Renal pelvis (tissue), 12 donors: ENCODE measurements around the gene CPB2. TPM values are rescaled to one million over a fixed set of nuclear protein-coding genes. Genes with fewer than 3 reads are reported as not detected.

Experiments used
- DNase-seq: peaks from one replicate; pipeline ENCODE4 v3.0.0-alpha.2; 2013
- long read RNA-seq, 16 experiments: transcript quantifications; one replicate each; lab custom pipeline, GENCODE V29; 2026
- polyA plus RNA-seq, 3 donors: library from polyadenylated mRNA; unstranded; fragments of 120-200 nt; gene quantifications; one replicate each; pipeline ENCODE4 v1.2.1, GENCODE V29; 2013; ENCODE audit not compliant: insufficient read length in 3 of 3

Gene CPB2, protein sequence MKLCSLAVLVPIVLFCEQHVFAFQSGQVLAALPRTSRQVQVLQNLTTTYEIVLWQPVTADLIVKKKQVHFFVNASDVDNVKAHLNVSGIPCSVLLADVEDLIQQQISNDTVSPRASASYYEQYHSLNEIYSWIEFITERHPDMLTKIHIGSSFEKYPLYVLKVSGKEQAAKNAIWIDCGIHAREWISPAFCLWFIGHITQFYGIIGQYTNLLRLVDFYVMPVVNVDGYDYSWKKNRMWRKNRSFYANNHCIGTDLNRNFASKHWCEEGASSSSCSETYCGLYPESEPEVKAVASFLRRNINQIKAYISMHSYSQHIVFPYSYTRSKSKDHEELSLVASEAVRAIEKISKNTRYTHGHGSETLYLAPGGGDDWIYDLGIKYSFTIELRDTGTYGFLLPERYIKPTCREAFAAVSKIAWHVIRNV
- polyA plus RNA-seq: under 1 TPM; 0.10 to 0.18 (median 0.13) TPM
- long read RNA-seq, donor 1: 0 reads
- long read RNA-seq, donor 2: 0 reads
- long read RNA-seq, donor 3: 0 reads
- long read RNA-seq, donor 4: 0 reads
- long read RNA-seq, donor 5: 0 reads
- long read RNA-seq, donor 6: 0 reads
- long read RNA-seq, donor 7: 0 reads
- long read RNA-seq, donor 8: 0 reads
- long read RNA-seq, donor 9: 0 reads
- long read RNA-seq, donor 10: 0 reads
- long read RNA-seq, donor 11: 0 reads
- long read RNA-seq, donor 12: 0 reads
- long read RNA-seq, donor 13: 0 reads
- long read RNA-seq, donor 14: 0 reads
- long read RNA-seq, donor 15: 0 reads
- long read RNA-seq, donor 16: 0 reads

DNA sequence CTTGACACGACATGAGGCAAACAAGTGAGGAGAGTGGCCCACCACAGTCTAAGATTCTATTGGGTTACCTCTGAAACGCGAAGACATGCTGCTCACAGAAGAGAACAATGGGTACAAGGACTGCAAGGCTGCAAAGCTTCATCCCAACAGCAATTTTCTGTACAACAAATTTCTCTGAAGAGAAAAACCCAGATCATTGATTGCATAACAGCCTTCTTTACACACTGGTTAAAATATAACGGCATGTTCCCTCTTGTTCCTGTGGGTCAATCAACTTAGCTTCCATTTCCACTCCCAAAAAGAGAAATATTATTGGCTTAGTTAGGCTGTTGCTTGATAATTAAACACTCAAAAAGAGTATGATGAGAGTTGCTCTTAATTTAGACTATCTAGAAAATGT lies at the start of gene CPB2:
TSS of gene CPB2 (minus strand) at position 166 of the 400 bp plus-strand sequence. CDS start at position 142, 24 bp downstream.
- no peak for DNase-seq

DNA sequence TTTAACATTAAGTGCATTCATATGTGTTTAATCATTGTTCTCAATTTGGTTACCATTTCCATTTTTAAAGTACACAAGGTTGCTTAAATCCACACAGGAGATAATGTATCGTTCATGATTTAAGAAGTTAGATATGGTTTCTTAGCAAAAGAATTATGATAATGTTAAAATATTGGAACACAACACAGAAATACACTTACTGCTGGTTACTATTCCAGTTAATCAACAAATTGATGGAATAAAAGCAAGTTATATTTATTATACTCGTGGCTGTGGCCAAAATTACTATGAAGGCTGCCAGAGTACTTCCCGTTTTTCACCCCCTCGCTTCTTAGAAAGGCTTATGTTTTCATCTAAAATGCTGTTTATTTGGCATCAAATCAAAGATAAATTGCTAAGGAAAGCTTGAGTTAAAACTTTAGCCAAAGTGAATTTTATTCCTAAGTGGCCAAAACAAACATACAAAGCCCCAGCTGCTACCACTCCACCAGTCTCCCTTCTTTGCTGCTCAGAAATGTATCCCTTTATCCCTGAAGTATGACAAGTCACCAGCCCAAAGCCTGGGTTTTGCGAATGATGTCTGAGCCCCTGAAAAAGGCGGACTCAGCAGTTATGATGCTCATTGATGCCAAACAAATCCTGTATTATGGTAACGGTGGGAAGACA lies 49.4 kb upstream of the CPB2 start:
- peak; percentile 68 for DNase-seq

DNA sequence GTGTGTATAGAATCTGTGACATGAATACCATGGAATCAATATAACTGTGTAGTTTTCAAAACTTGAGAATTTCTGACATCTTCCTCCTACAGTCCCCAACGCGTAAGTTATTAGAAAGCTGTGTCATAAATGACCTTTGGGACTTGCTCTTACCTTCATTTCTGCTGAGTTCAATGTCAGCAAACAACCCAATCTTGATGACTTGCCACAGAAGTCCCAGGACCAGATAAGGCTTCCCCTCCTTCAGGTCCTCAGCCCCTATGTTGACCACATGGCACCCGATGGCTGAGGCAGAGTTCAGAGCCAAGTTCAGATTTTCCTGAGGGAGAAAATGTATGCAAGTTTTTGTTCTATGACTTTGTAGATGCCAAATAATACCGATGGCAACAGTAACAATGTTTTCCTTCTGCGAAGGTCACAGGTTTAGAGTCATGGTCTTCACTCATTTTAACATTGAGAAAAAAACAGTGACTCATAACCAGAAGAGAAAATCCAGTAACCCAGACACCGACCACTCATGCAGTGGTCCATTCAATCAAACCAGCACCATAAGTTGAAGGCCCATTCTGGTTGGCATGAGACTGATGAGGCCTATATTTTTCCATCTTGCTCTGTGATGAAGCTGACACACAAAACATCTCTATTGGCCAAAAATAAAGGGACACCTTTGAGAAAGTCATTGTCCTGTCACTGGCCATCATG lies 47.9 kb upstream of the CPB2 start:
- DNase-seq: no peak

DNA sequence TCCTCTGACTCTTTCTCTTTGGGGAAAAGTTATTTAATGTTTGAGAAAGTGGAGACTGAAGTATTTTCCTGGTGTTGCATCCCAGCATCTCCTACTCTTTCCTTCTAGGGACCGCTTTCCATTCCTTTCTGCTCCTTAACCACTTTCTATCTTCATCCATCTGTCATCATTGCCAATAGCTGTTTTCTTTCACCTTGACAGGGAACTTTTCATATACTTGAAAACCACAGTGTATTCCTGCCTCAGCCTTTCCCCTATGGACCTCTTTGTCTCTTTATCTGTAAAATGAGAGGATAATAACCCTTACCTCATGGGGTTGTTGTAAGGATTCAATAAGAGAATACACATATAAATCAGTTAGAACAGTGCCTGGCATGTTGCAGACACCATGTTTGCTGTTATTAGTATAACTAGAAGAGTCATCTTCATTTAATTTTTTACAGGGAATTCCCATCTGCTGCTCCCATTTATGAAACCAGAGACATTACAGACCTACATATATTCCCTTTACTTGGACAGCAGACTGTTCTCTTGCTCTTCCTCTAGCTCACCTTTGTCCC lies 45.4 kb upstream of the CPB2 start:
- DNase-seq: no peak

DNA sequence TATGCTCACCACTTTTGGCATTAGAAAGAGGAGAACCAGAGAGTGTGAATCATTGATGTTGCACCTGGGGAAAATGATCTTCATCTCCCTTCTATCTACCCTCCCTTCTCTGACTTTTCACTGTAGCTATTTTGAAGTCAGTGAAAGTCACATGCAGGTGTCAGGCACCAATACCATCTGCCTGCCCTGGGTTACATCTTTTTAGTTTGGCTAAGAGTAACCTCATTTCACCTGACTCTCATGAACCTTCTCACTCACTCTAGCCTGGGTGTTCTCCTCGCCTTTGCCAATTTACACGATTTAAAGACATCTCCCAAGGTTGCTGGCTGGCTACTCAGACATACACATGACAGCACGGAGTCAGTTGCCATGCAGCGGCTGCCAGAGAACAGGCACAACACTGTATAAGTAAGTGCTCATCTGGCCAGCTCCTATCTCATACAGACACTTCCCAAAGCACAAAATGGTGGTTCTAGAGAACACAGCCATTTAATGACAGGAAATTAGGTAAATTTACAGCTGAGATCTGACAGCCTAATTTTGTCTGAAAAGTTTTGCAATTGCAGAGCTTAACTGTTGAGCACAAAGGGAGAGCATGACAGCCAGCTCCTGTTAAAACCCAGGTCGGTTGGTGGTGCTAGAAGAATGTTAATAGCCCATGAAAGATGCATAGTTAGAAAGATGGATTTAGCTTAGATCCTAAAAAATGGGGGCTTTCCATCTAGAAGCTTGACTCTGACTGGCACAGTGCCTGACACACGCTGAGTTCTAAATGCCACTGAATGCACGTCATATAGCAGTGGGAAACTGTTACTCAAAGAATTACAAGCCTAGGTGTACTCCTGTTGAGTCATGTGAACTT lies 44.7 kb upstream of the CPB2 start:
- no peak for DNase-seq

DNA sequence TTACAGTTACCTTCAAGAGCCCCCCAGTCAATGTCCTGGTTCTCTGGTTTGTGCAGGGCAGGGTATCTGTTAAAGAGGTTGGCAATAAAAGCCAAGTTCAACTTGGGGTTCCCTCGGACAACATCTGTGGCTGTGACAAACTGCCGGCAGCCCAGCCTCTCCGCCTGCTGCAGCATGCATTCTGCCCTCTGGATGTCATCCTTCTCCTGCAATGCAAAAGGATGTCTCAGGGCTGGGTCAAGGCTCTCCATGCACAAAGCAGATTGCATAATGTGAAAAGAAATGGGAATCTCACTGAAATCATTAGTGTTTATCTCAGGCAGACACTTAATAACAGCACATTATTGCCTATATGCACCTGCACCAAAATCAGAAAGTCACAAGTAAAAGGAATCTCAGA lies 42.1 kb upstream of the CPB2 start:
- no peak for DNase-seq

DNA sequence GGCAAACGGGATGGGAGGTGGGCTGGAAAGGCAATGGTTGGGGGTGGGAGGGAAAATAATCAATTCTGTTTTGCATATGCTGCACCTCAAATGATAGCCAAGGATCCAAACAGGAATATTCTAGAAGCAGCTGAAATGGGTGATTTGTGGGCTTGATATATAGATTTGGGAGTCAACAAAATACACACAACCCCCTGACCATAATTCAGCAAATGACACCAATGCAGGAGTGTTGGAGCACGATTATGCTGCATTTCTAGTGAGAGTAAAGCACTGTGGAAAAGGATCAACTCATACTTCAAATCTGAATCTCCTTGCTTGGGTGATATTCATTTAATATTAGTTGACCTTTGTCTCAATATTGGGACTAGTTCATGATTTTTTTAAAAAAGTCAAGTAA lies 41.1 kb upstream of the CPB2 start:
- no peak for DNase-seq

DNA sequence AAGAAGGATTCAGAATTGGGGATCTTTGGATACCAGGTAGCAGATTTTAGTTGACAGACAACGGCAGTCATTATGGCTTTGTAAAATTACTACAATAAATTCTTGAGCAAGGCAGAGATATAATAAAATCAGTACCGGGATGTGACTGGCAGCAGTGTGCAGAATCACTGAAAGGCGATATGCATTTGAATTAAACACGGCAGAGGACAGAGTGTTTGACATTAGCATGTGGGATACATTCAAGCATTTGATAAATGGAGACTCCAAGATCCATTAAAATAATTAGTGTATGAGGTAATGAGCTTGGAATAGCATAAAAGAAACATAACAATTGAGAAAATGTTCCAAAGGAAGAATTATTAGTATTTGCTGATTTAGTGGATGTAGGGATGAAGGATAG lies 40.3 kb upstream of the CPB2 start:
- no peak for DNase-seq

DNA sequence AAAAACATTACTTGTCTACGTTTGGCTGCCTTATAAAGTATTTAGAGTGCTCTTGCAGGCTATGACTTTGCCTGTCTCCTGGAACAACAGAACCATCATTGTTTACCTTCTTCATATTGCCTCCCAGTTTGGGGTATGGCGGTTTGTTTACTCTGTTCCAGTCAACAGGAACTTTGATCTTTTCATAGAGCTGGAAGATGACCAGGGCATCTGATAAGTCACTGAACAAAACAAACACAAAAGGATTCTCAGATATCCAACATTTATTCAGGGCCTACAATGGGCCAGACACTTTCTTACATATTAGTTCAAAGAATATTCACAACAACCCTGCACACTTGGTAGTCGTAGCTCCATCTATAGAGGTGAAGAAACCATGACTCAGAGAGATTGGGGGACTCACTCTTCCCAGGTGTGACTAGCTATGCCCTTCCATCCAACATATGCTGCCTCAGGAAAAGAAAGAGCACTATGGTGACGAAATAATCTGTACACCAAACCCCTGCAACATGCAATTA lies 38.4 kb upstream of the CPB2 start:
- DNase-seq: no peak

DNA sequence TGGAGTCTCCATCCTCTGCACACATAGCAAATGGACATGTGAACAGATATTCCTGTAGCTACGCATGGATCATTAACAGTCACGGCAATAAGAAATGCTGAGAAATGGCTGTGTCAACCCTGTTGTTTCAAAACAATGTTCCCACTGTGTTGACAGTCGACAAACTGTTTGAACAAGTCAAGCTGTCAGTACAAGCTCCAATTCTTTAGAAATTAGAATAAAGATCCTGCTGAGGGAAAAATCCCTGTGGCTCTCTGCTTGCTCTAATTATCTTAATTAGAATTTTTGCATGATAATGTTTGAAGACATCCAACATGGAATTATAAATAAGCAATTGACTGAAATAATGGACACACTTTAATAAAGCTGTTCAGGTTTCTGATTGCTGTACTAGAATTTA lies 37.9 kb upstream of the CPB2 start:
- DNase-seq: no peak

DNA sequence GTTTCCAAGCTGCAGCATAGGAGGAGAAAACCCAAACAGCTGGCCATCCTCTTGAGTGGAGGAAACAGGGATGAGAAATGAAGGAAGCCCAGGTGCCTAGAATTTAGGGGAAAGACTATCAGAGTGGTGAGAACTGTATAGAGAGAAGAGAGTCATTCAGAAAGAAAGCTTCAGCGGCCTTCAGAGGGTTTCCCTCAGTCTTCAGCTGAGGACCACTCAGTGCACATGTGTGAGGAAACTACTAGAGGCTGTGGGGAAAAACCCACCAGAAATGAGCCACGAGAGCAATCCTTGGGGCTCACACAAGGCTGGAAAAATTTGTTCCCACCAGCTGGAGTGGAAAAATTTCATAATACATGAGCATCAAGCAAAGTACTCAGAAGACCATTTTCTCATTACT lies 35.2 kb upstream of the CPB2 start:
- DNase-seq: no peak

DNA sequence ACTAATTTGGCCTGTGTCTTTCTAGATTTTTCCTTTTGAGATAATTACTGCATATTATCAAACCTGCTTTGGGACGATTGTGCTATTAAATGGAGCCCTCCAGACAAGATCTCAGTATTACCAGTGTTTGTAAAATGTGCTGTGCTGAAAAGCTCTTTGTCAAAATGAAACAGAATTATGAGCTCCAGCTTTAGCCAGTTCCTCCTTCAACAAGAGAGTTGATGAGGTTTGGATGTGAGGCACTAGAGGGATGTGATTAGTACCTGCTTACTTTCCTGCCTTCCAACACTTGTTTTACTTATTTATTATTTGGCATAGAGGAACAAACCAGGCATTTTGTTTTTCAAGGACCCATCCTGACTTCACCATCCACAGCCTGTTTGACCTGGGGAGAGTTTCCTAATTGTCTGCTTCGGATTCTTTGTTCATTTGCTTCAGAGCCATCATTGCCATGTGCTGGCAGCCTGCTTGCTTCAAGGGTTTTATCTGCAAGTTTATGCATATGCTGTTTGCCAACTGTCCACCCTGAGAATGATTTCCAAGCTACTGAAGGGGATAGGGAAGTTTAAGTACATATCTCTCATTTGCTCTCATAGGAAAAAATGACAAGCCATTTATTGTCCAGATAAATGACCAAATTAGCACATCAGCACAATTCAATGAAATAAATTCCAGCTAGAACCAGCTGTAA lies 32.9 kb upstream of the CPB2 start:
- DNase-seq: no peak

DNA sequence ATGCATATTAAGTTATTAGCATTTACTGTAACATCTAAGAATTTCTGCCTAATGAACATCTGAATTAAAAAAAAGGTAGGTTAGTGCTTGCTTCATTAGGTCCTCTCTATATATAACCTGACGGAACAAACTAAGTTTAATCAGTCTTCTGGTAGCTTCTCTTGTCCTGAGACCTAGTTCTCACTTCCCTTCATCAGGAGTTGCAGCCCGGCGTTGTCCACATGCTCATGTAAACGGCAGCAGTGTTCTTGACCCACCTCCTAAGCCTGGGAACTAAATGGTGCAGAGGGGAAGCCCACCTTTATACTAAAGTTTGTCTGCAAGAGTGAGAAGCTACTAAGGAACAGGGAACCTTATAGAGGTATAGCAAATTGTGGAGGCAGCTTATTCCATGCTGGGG lies 31.9 kb upstream of the CPB2 start:
- DNase-seq: no peak

DNA sequence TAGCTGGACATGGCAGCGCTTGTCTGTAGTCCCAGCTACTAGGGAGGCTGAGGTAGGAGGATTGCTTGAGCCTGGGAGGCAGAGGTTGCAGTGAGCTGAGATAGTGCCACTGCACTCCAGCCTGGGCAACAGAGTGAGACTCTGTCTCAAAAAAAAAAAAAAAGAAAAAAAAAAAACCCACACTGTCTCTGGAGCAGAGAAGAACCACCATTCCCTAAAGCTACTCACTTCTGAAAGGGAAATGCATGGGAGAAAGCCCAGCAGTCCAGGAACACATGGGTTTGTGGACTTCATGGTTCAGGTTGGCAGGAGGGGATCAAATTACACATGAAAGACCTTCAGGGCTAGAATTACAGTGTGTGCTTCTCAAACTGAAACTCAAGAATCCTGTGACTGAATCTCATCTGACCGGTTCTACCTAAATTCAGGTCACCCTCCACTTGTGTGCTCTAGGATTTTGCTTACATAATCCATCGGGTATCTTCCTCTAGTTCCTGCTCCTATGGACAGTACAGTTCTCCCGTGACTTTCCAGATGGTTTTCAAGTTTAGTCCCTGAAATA lies 30.2 kb upstream of the CPB2 start:
- peak; percentile 87 for DNase-seq

DNA sequence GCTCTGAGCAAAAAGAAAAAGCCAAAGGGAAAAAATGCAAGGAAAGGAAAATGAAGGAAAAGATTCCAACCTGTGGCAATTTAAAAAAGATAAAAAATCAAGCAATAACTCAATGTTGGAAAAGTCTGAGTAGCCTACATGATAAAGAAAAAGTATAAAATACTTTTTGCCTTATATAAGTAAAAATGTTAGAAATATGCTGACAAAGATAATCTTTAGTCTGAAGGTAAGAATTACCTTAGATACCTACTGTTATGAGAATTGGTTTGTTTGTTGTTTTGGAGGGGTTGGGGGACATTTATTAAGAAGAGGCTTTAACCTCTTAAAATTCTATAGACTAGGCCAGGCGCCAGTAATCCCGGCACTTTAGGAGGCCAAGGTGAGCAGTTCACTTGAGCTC lies 29.7 kb upstream of the CPB2 start:
- DNase-seq: no peak

DNA sequence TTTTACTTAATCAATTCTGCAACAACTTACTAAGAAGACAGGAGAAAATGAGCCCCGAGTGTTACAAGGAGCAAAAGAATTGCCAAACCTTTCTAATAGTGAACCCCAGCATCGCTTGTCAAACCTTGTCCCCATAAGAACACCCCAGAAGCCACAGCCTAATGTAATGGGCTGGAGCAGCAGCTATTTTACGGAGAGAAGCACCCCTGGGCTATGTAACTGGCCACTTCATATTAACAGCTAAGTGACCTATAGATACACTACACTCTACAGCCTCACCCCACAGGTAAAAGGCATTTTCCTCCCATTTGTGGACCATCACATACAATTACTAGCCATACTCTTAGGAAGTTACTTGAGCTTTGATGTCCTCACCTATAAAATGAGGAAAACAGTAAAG lies 27.3 kb upstream of the CPB2 start:
- no peak for DNase-seq

DNA sequence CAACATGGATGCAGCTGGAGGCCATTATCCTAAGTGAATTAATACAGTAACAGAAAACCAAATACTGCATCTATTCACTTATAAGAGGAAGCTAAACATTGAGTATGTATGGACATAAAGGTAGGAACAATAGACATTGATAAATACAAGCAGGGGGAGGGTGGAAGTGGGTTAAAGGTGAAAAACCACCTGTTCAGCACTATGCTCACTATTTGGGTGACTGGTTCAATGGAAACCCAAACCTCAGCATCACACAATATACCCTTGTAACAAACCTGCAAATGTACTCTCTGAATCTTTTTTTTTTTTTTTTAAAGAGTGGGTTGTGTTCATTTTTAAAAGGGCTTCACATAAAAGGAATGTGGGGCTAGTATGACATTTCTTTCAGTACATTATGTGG lies 26.9 kb upstream of the CPB2 start:
- no peak for DNase-seq

DNA sequence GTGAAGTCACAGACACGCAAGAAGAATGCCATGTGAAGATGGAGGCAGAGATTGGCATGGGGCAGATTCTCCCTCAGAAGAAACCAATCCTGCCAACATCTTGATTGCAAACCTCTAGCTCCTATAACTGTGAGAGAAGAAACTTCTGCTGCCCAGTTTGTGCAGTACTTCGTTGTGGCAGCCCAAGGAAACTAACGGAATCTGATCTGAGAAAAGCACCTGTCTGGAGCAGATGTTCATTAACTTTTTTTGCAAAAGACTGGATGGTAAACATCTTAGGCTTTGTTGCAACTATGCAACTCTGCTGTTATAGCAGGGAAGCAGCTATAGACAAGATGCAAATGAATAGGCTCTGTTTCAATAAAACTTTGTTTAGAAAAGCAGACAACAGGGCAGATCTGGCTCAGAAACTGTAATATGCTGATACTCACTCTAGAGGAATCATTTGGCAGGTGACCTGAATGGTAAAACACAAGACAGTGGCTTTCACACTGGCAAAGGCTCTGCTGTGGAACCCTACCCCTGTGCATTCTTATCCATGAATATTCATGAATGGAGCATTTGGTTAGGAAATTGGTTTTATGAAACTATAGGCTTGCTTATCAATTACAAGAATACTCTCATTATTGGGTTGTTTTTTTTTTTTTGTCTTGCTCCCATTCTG lies 25.3 kb upstream of the CPB2 start:
- DNase-seq: no peak

DNA sequence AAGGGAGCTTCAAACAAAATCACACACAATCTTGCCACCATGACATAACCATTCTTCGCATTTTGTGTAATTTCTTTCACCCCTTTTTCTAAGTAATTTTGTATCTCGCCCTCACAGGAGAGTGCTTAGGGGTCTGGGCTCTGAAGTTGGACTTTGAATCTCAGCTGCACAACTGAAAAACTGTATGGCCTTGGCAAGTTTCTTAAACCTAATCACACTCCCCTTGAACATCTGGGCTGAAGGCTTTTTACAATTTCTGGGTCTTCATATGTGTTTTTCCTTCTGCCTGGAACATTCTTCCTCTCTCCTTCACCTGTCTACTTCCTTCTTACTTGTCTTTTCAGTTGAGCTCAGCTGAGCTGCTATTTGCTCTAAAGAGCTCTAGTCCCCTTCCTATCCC lies 24.3 kb upstream of the CPB2 start:
- no peak for DNase-seq
